K562 (cell line): ENCODE measurements around the gene APOLD1.

ENCODE experiments used
- ARID2 ChIP-seq: fragments of 450-650 bp; IDR thresholded peaks from 2 replicates; pipeline ENCODE4 v1.6.1; 2017; ENCODE audit warnings: antibody characterized with exemption, mild to moderate bottlenecking
- CREB1 ChIP-seq, 2 experiments: sonication (generic) in 1 of 2; formaldehyde crosslinking in 1 of 2; IDR thresholded peaks; 2 replicates each; pipeline versions ENCODE4 v1.6.1 to v1.8.0; 2012 to 2022; ENCODE audit warnings: inconsistent platforms in 1 of 2, mild to moderate bottlenecking in 1 of 2, missing genetic modification reagents in 1 of 2, moderate library complexity in 1 of 2
- DPF2 ChIP-seq: fragments of 450-650 bp; IDR thresholded peaks from 2 replicates; pipeline ENCODE4 v1.6.1; 2016
- ELF4 ChIP-seq: fragments of 450-650 bp; formaldehyde crosslinking; IDR thresholded peaks from 2 replicates; pipeline ENCODE4 v1.4.0; 2022; ENCODE audit warnings: missing genetic modification characterization
- EZH2 ChIP-seq: IDR thresholded peaks from 2 replicates; pipeline ENCODE4 v1.6.1; 2012; ENCODE audit warnings: low read depth, mild to moderate bottlenecking, inconsistent platforms, low read length, borderline replicate concordance
- HMG20A ChIP-seq: fragments of 450-650 bp; formaldehyde crosslinking; conservative IDR thresholded peaks from 2 replicates; pipeline ENCODE4 v1.4.0; 2020; ENCODE audit warnings: mild to moderate bottlenecking, mixed read lengths
- HSF4 ChIP-seq: fragments of 250-450 bp; sonication (Bioruptor Pico); IDR thresholded peaks from 2 replicates; pipeline ENCODE4 v2.1.2; 2022; ENCODE audit warnings: mild to moderate bottlenecking, moderate library complexity, borderline replicate concordance
- KLF13 ChIP-seq: fragments of 450-650 bp; IDR thresholded peaks from 2 replicates; pipeline ENCODE4 v1.6.1; 2016; ENCODE audit warnings: missing genetic modification characterization, low read depth, mild to moderate bottlenecking, missing compliant biosample characterization, moderate library complexity, borderline replicate concordance
- NFIC ChIP-seq: fragments of 450-650 bp; IDR thresholded peaks from 2 replicates; pipeline ENCODE4 v1.6.1; 2017; ENCODE audit warnings: mild to moderate bottlenecking, inconsistent platforms
- POLR2AphosphoS5 ChIP-seq: IDR thresholded peaks from 2 replicates; pipeline ENCODE4 v1.6.1; 2011; ENCODE audit warnings: mild to moderate bottlenecking, low read depth, low read length, moderate library complexity; ENCODE audit not compliant: control insufficient read depth, insufficient read depth
- SLC30A9 ChIP-seq: fragments of 250-450 bp; sonication (Bioruptor Pico); IDR thresholded peaks from 2 replicates; pipeline ENCODE4 v1.8.0; 2022; ENCODE audit warnings: mild to moderate bottlenecking, moderate library complexity
- SP1 ChIP-seq: sonication (generic); formaldehyde crosslinking; IDR thresholded peaks from 2 replicates; pipeline ENCODE4 v1.8.1; 2022; ENCODE audit warnings: mild to moderate bottlenecking, missing genetic modification reagents
- ZNF197 ChIP-seq: fragments of 200-800 bp; sonication (Bioruptor generic); IDR thresholded peaks from 2 replicates; pipeline ENCODE4 v1.6.1; 2016; ENCODE audit warnings: low read depth, missing genetic modification characterization, missing compliant biosample characterization
- TF ChIP-seq, protein P1 (sequence below), 3 experiments: IDR thresholded peaks in 2 of 3; conservative IDR thresholded peaks in 1 of 3; 2 replicates each; pipeline ENCODE4 v1.5.1; 2011 to 2012; ENCODE audit warnings: low read length in 3 of 3, mild to moderate bottlenecking in 3 of 3, control low read depth in 2 of 3, improper control_type of control experiment in 1 of 3, inconsistent platforms in 1 of 3, low read depth in 1 of 3, mixed read lengths in 1 of 3, moderate library complexity in 1 of 3; ENCODE audit not compliant: insufficient read depth in 2 of 3

DNA sequence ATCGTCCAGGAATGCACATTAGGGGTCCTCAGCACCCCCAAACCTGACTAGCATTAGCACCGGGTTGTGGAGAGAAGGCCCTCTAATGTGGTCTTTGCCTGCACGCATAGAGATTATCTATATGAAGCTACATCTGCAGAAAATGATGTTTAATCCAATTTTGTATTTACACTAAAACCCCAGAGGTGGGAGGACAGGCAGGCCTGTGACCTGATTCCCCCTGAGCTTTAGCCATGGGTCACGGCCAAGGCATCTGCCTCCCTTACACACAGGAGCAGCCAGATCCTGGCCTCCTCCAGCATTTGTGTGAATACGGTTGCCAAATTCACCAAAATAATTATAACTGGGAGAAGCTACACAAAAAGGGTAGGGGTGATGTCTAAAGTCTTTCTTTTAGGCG lies 7.0 kb downstream of the APOLD1 start:
- TF ChIP-seq POLR2AphosphoS5, result no peak
- TF ChIP-seq CREB1 (IDR thresholded peaks at IDR 0.05), result no peak
- TF ChIP-seq CREB1 (CRISPR knock-in tag; IDR thresholded peaks at IDR 0.05), result no peak
- no peak for TF ChIP-seq HSF4 (CRISPR knock-in tag)
- TF ChIP-seq, protein P1, sequence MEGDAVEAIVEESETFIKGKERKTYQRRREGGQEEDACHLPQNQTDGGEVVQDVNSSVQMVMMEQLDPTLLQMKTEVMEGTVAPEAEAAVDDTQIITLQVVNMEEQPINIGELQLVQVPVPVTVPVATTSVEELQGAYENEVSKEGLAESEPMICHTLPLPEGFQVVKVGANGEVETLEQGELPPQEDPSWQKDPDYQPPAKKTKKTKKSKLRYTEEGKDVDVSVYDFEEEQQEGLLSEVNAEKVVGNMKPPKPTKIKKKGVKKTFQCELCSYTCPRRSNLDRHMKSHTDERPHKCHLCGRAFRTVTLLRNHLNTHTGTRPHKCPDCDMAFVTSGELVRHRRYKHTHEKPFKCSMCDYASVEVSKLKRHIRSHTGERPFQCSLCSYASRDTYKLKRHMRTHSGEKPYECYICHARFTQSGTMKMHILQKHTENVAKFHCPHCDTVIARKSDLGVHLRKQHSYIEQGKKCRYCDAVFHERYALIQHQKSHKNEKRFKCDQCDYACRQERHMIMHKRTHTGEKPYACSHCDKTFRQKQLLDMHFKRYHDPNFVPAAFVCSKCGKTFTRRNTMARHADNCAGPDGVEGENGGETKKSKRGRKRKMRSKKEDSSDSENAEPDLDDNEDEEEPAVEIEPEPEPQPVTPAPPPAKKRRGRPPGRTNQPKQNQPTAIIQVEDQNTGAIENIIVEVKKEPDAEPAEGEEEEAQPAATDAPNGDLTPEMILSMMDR (IDR thresholded peaks at IDR 0.05 in 2 of 3, conservative IDR thresholded peaks at IDR 0.05 in 1 of 3; ENCODE audit: insufficient read depth in 2 of 3, low read depth in 1 of 3, low read length in 3 of 3), result no peak
- TF ChIP-seq ARID2, result no peak
- TF ChIP-seq KLF13 (tag), result no peak
- TF ChIP-seq ELF4 (CRISPR knock-in tag), result no peak
- TF ChIP-seq SP1, result no peak
- no peak for TF ChIP-seq NFIC
- no peak for TF ChIP-seq DPF2
- TF ChIP-seq ZNF197 (CRISPR knock-in tag), result no peak
- no peak for TF ChIP-seq SLC30A9 (CRISPR knock-in tag)
- no peak for TF ChIP-seq HMG20A
- TF ChIP-seq EZH2, result no peak
